HCT116 (cell line): Measurements from ENCODE around the gene STKLD1. TPM values are rescaled to one million over a fixed set of nuclear protein-coding genes. Genes with fewer than 3 reads are reported as not detected.

Experiments
- ATAC-seq: fragments of 200-7000 bp; cut with Tn5 transposase; 2 replicates; pipeline ENCODE4 v1.9.1; 2020; ENCODE audit warnings: mild to moderate bottlenecking, moderate library complexity
- BruUV-seq: library from RNA; stranded (reverse); fragments of 400-500 nt; replicated peaks from 2 replicates; lab custom pipeline; 2021; lab: Mats Ljungman, UMichigan
- CTCF ChIA-PET: fragments of 300-600 bp; sonication (Branson Sonifier 250); formaldehyde crosslinking; loops from one replicate; lab custom pipeline; 2021; ENCODE audit warnings: antibody characterized with exemption; lab: Charles Lee
- POLR2A ChIA-PET: fragments of 300-600, 350-600 bp; sonication (Branson Sonifier 250); formaldehyde crosslinking; loops from one replicate; lab custom pipeline; 2021; ENCODE audit warnings: antibody characterized with exemption; lab: Charles Lee
- RAD21 ChIA-PET, 2 experiments: fragments of 300-600 bp; sonication (Branson Sonifier 250); formaldehyde crosslinking; loops; one replicate each; lab custom pipeline; 2023; ENCODE audit warnings: low total read pairs in 2 of 2; ENCODE audit not compliant: uncharacterized antibody in 2 of 2, unreplicated experiment in 2 of 2, low non-redundant PET in 1 of 2; lab: Charles Lee
- DNase-seq: peaks from one replicate; pipeline ENCODE4 v3.0.0-alpha.2; 2010; ENCODE audit warnings: low read depth, low spot score
- H2AFZ ChIP-seq: fragments of 200-600 bp; shearing (Covaris generic), sonication (generic); 2 replicates; pipeline ENCODE4 v1.6.1; 2017; ENCODE audit warnings: low read depth, mixed run types, mixed read lengths, antibody characterized with exemption, low read length; ENCODE audit not compliant: poor library complexity, severe bottlenecking
- H3K27ac ChIP-seq: 2 replicates; pipeline ENCODE4 v1.5.1; 2012; ENCODE audit warnings: low read depth, low read length
- H3K27me3 ChIP-seq: fragments of 200-600 bp; sonication (generic); 2 replicates; pipeline ENCODE4 v1.6.1; 2016; ENCODE audit warnings: mixed run types, low read length, mixed read lengths; ENCODE audit not compliant: insufficient read depth
- H3K36me3 ChIP-seq, 2 experiments: fragments of 200-500 bp in 1 of 2; fragments of 200-600 bp in 1 of 2; sonication (Bioruptor generic) in 1 of 2; sonication (generic) in 1 of 2; 2 replicates each; pipeline versions ENCODE4 v1.5.1 to v1.6.1; 2014 to 2016; ENCODE audit warnings: low read length in 2 of 2, inconsistent platforms in 1 of 2, mixed read lengths in 1 of 2, mixed run types in 1 of 2; ENCODE audit not compliant: insufficient read depth in 2 of 2, control insufficient read depth in 1 of 2
- H3K4me1 ChIP-seq, 2 experiments: fragments of 200-600 bp in 1 of 2; sonication (generic) in 1 of 2; 2 replicates each; pipeline versions ENCODE4 v1.5.1 to v1.6.1; 2012 to 2017; ENCODE audit warnings: low read length in 2 of 2, inconsistent platforms in 1 of 2, mild to moderate bottlenecking in 1 of 2, mixed read lengths in 1 of 2, mixed run types in 1 of 2, moderate library complexity in 1 of 2; ENCODE audit not compliant: insufficient read depth in 2 of 2, control insufficient read depth in 1 of 2
- H3K4me2 ChIP-seq: fragments of 200-600 bp; sonication (generic); 2 replicates; pipeline ENCODE4 v1.6.1; 2017; ENCODE audit warnings: mixed run types, low read length, mixed read lengths
- H3K4me3 ChIP-seq, 2 experiments: fragments of 200-600 bp in 1 of 2; sonication (generic) in 1 of 2; replicated peaks in 1 of 2; 2 replicates each; pipeline ENCODE4 v1.5.1; 2011 to 2016; ENCODE audit warnings: low read length in 2 of 2, control low read depth in 1 of 2, low read depth in 1 of 2, mild to moderate bottlenecking in 1 of 2, mixed read lengths in 1 of 2, mixed run types in 1 of 2
- H3K79me2 ChIP-seq: fragments of 200-600 bp; sonication (generic); 2 replicates; pipeline ENCODE4 v1.6.1; 2017; ENCODE audit warnings: mild to moderate bottlenecking, mixed run types, low read length, moderate library complexity, mixed read lengths; ENCODE audit not compliant: insufficient read depth
- H3K9ac ChIP-seq: fragments of 200-600 bp; sonication (generic); 2 replicates; pipeline ENCODE4 v1.6.1; 2016; ENCODE audit warnings: low read length, mixed read lengths
- H3K9me2 ChIP-seq: fragments of 200-600 bp; sonication (generic), shearing (Covaris generic); 2 replicates; pipeline ENCODE4 v1.6.1; 2017; ENCODE audit warnings: mixed run types, mild to moderate bottlenecking, moderate library complexity; ENCODE audit not compliant: insufficient read depth
- H3K9me3 ChIP-seq, 2 experiments: fragments of 200-500 bp in 1 of 2; fragments of 200-600 bp in 1 of 2; sonication (Bioruptor generic) in 1 of 2; sonication (generic) in 1 of 2; 2 replicates each; pipeline ENCODE4 v1.6.1; 2014 to 2017; ENCODE audit warnings: low read length in 2 of 2, mixed read lengths in 2 of 2, inconsistent platforms in 1 of 2, low read depth in 1 of 2, mild to moderate bottlenecking in 1 of 2, mixed run types in 1 of 2, moderate library complexity in 1 of 2; ENCODE audit not compliant: control insufficient read depth in 1 of 2, insufficient read depth in 1 of 2
- H4K20me1 ChIP-seq: fragments of 200-600 bp; sonication (generic), shearing (Covaris generic); 2 replicates; pipeline ENCODE4 v1.6.1; 2017; ENCODE audit warnings: mixed run types, mild to moderate bottlenecking, moderate library complexity; ENCODE audit not compliant: insufficient read depth
- CEBPB ChIP-seq: IDR thresholded peaks from 2 replicates; pipeline ENCODE4 v1.6.1; 2012; ENCODE audit warnings: low read depth
- EGR1 ChIP-seq: IDR thresholded peaks from 2 replicates; pipeline ENCODE4 v1.6.1; 2012; ENCODE audit warnings: low read depth
- ELF1 ChIP-seq: IDR thresholded peaks from 2 replicates; pipeline ENCODE4 v1.6.1; 2012; ENCODE audit warnings: low read depth, borderline replicate concordance
- EZH2 ChIP-seq: fragments of 200-600 bp; sonication (generic); IDR thresholded peaks from 2 replicates; pipeline ENCODE4 v1.6.1; 2017; ENCODE audit warnings: antibody characterized with exemption, mixed run types
- EZH2phosphoT487 ChIP-seq: fragments of 200-600 bp; IDR thresholded peaks from 2 replicates; pipeline ENCODE4 v1.6.1; 2018; ENCODE audit warnings: antibody characterized with exemption, borderline replicate concordance
- POLR2A ChIP-seq: IDR thresholded peaks from 2 replicates; pipeline ENCODE4 v1.7.0; 2011; ENCODE audit warnings: borderline replicate concordance; ENCODE audit not compliant: insufficient read depth, insufficient read length; ENCODE audit errors: extremely low read depth
- POLR2AphosphoS5 ChIP-seq: IDR thresholded peaks from 2 replicates; pipeline ENCODE4 v1.6.1; 2011; ENCODE audit warnings: mild to moderate bottlenecking, low read depth, low read length, moderate library complexity
- RAD21 ChIP-seq: IDR thresholded peaks from 2 replicates; pipeline ENCODE4 v1.6.1; 2012; ENCODE audit warnings: low read depth, mild to moderate bottlenecking
- YY1 ChIP-seq: IDR thresholded peaks from 2 replicates; pipeline ENCODE4 v1.6.1; 2011; ENCODE audit warnings: low read length, low read depth, moderate library complexity, mild to moderate bottlenecking; ENCODE audit not compliant: insufficient replicate concordance; ENCODE audit errors: extremely low read depth
- ZFX ChIP-seq: fragments of 450-650 bp; IDR thresholded peaks from 2 replicates; pipeline ENCODE4 v1.6.1; 2017
- ZNF274 ChIP-seq: fragments of 200-500 bp; sonication (Bioruptor generic); IDR thresholded peaks from 2 replicates; pipeline ENCODE4 v1.6.1; 2014; ENCODE audit warnings: mild to moderate bottlenecking, low read depth, low read length, inconsistent platforms
- intact Hi-C: fragments of 100-400 bp; cut with micrococcal nuclease; formaldehyde crosslinking; loops from 2 replicates; pipeline ENCODE4 v1.10.0; 2022
- total RNA-seq: library from RNA; stranded (reverse); gene quantifications from one replicate; pipeline ENCODE4 v1.2.1, GENCODE V29; 2021; ENCODE audit not compliant: unreplicated experiment
- TF ChIP-seq, protein P1 (sequence below): IDR thresholded peaks from 2 replicates; pipeline ENCODE4 v1.6.1; 2012; ENCODE audit warnings: low read depth
- TF ChIP-seq, protein P2 (sequence below), 3 experiments: fragments of 200-600 bp in 1 of 3; sonication (generic) in 1 of 3; IDR thresholded peaks in 2 of 3; conservative IDR thresholded peaks in 1 of 3; 2 replicates each; pipeline ENCODE4 v1.5.1; 2012 to 2017; ENCODE audit warnings: low read depth in 2 of 3, low read length in 2 of 3, antibody characterized with exemption in 1 of 3, borderline replicate concordance in 1 of 3, control low read depth in 1 of 3, mild to moderate bottlenecking in 1 of 3, mixed read lengths in 1 of 3, mixed run types in 1 of 3, moderate library complexity in 1 of 3; ENCODE audit not compliant: insufficient read depth in 1 of 3
- TF ChIP-seq, protein P3 (sequence below): IDR thresholded peaks from 2 replicates; pipeline ENCODE4 v1.6.1; 2011; ENCODE audit warnings: mild to moderate bottlenecking, low read length, moderate library complexity; ENCODE audit not compliant: insufficient replicate concordance; ENCODE audit errors: extremely low read depth

Gene STKLD1
- total RNA-seq, 1 experiment from 2014 or later, result 0.37 TPM

DNA sequence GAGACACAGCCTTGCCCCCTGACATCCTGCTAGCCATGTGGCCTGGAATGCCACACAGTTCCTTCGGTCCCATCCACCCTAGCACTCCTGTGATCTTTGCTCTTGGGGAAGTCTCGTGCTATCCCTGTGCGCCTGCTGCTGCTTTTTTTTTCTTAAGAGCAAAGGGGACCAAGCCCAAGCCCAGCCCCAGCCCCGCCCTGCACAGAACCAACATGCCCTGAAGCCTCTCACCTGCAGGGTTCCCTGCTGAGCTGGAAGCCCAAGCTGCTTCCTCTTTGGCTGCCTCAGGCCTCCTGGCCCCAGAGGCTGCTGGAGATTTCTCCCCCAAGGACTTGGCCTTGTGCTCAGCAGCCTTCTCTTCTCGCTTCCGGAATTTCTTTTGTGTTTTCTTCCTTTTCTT lies 42.0 kb upstream of the STKLD1 start:
- ChIA-PET POLR2A (no interaction called here), RAD21 (no interaction called here), CTCF (interaction anchor here (1.7 kb wide), 1 partner anchor 148 kb away, joined by 5 read pairs; no protein-coding TSS in a partner anchor)
- Histone ChIP-seq H4K20me1 (no peaks in the 10 kb centered on the region; the same call in 1 of the 2 replicates), H3K9me2 (no peaks in the 10 kb centered on the region), H3K4me2 (peak overlapping the region; percentile 99), H3K79me2 (peaks cover 44% of the 10 kb centered on the region), H3K9ac (0 out of 2 replicates have a peak overlapping the region, but pooled peaks have one; percentile 97), H3K27me3 (no peaks in the 10 kb centered on the region), H2AFZ (no peak overlapping the region), H3K4me3 (peak overlapping the region; percentile 91 to 99; a peak in 3 of 4 replicates), H3K27ac (peak overlapping the region; percentile 21; the same call in 1 of the 2 replicates), H3K36me3 (peaks cover 34 to 42% of the 10 kb centered on the region in 2 experiments; a peak in 3 of 4 replicates), H3K4me1 (peaks cover 12 to 32% of the 10 kb centered on the region in 2 experiments), H3K9me3 (no peaks in the 10 kb centered on the region)
- BruUV-seq, result no TSS peak
- TF ChIP-seq EZH2phosphoT487, result no peak
- TF ChIP-seq ZFX, result no peak
- TF ChIP-seq, protein P1, sequence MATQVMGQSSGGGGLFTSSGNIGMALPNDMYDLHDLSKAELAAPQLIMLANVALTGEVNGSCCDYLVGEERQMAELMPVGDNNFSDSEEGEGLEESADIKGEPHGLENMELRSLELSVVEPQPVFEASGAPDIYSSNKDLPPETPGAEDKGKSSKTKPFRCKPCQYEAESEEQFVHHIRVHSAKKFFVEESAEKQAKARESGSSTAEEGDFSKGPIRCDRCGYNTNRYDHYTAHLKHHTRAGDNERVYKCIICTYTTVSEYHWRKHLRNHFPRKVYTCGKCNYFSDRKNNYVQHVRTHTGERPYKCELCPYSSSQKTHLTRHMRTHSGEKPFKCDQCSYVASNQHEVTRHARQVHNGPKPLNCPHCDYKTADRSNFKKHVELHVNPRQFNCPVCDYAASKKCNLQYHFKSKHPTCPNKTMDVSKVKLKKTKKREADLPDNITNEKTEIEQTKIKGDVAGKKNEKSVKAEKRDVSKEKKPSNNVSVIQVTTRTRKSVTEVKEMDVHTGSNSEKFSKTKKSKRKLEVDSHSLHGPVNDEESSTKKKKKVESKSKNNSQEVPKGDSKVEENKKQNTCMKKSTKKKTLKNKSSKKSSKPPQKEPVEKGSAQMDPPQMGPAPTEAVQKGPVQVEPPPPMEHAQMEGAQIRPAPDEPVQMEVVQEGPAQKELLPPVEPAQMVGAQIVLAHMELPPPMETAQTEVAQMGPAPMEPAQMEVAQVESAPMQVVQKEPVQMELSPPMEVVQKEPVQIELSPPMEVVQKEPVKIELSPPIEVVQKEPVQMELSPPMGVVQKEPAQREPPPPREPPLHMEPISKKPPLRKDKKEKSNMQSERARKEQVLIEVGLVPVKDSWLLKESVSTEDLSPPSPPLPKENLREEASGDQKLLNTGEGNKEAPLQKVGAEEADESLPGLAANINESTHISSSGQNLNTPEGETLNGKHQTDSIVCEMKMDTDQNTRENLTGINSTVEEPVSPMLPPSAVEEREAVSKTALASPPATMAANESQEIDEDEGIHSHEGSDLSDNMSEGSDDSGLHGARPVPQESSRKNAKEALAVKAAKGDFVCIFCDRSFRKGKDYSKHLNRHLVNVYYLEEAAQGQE, result no peak
- TF ChIP-seq, protein P2, sequence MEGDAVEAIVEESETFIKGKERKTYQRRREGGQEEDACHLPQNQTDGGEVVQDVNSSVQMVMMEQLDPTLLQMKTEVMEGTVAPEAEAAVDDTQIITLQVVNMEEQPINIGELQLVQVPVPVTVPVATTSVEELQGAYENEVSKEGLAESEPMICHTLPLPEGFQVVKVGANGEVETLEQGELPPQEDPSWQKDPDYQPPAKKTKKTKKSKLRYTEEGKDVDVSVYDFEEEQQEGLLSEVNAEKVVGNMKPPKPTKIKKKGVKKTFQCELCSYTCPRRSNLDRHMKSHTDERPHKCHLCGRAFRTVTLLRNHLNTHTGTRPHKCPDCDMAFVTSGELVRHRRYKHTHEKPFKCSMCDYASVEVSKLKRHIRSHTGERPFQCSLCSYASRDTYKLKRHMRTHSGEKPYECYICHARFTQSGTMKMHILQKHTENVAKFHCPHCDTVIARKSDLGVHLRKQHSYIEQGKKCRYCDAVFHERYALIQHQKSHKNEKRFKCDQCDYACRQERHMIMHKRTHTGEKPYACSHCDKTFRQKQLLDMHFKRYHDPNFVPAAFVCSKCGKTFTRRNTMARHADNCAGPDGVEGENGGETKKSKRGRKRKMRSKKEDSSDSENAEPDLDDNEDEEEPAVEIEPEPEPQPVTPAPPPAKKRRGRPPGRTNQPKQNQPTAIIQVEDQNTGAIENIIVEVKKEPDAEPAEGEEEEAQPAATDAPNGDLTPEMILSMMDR (IDR thresholded peaks at IDR 0.05 in 2 of 3, conservative IDR thresholded peaks at IDR 0.05 in 1 of 3; ENCODE audit: borderline replicate concordance in 1 of 3, insufficient read depth in 1 of 3, low read depth in 2 of 3, low read length in 2 of 3), result no peak
- TF ChIP-seq POLR2AphosphoS5, result no peak
- no peak for TF ChIP-seq EZH2
- no peak for TF ChIP-seq CEBPB
- no peak for TF ChIP-seq EGR1
- TF ChIP-seq ZNF274, result no peak
- TF ChIP-seq YY1, result no peak
- TF ChIP-seq RAD21, result no peak
- TF ChIP-seq, protein P3, sequence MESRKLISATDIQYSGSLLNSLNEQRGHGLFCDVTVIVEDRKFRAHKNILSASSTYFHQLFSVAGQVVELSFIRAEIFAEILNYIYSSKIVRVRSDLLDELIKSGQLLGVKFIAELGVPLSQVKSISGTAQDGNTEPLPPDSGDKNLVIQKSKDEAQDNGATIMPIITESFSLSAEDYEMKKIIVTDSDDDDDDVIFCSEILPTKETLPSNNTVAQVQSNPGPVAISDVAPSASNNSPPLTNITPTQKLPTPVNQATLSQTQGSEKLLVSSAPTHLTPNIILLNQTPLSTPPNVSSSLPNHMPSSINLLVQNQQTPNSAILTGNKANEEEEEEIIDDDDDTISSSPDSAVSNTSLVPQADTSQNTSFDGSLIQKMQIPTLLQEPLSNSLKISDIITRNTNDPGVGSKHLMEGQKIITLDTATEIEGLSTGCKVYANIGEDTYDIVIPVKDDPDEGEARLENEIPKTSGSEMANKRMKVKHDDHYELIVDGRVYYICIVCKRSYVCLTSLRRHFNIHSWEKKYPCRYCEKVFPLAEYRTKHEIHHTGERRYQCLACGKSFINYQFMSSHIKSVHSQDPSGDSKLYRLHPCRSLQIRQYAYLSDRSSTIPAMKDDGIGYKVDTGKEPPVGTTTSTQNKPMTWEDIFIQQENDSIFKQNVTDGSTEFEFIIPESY, result no peak
- no peak for TF ChIP-seq ELF1
- no peak for TF ChIP-seq POLR2A
- ATAC-seq, result no peak
- intact Hi-C loops, result no loop called here
- DNase-seq, result no peak
